Measurements from ENCODE around the gene MYBPH.

The MYBPH gene

GRCh38 chr1:203158960-203159665, 16.5 kb downstream of the MYBPH start:
- no peak for DNase-seq (ENCODE audit: low spot score)
- no peak for TF ChIP-seq CTCF (IDR thresholded peaks at IDR 0.05; ENCODE audit: extremely low read depth, missing control alignments)

- DNase-seq (ENCODE audit: low spot score), result no peak
- no peak for TF ChIP-seq CTCF (IDR thresholded peaks at IDR 0.05; ENCODE audit: extremely low read depth, missing control alignments)
These were observed 17.2 kb downstream of the MYBPH start for GRCh38 chr1:203158423-203158822.

GRCh38 chr1:203156280-203156679, 19.3 kb downstream of the MYBPH start:
- no peak for DNase-seq (ENCODE audit: low spot score)
- TF ChIP-seq CTCF (IDR thresholded peaks at IDR 0.05; ENCODE audit: extremely low read depth, missing control alignments), result no peak

- no peak for TF ChIP-seq CTCF (IDR thresholded peaks at IDR 0.05; ENCODE audit: extremely low read depth, missing control alignments)
- no peak for DNase-seq (ENCODE audit: low spot score)
These were observed 21.4 kb downstream of the MYBPH start for GRCh38 chr1:203153989-203154821.

- no peak for DNase-seq (ENCODE audit: low spot score)
These were observed 22.3 kb downstream of the MYBPH start for GRCh38 chr1:203153051-203153988.

More at GRCh38 chr1:203153051-203153988, 22.3 kb downstream of the MYBPH start:
- TF ChIP-seq CTCF (IDR thresholded peaks at IDR 0.05; ENCODE audit: extremely low read depth, missing control alignments), result no peak
